K562 (cell line): ENCODE data around the gene SMCO4. TPM values are rescaled to one million over a fixed set of nuclear protein-coding genes. Genes with fewer than 3 reads are reported as not detected.

Experiments
- ATAC-seq: fragments of 200-7000 bp; cut with Tn5 transposase; 3 replicates; pipeline ENCODE4 v1.9.1; 2020; ENCODE audit warnings: moderate library complexity
- BruUV-seq: library from RNA; stranded (reverse); fragments of 400-500 nt; replicated peaks from 2 replicates; lab custom pipeline; 2021; lab: Mats Ljungman, UMichigan
- CTCF ChIA-PET: fragments of 300-600 bp; formaldehyde crosslinking; extraction: SDS; loops from one replicate; lab custom pipeline; 2021; ENCODE audit warnings: low intra/inter-chr PET ratio; lab: Yijun Ruan, JAX
- POLR2A ChIA-PET: fragments of 300-600, 350-650 bp; sonication (Branson Sonifier 250); formaldehyde crosslinking; extraction: SDS; loops from one replicate; lab custom pipeline; 2021; ENCODE audit warnings: antibody characterized with exemption, inconsistent platforms; lab: Yijun Ruan, JAX
- DNase-seq, 4 experiments: peaks; one replicate each; pipeline versions ENCODE4 v3.0.0 to v3.0.0-alpha.2; 2011 to 2018; ENCODE audit warnings: low spot score in 3 of 4, mixed read lengths in 3 of 4; ENCODE audit errors: extremely low read depth in 1 of 4
- FAIRE-seq: peaks from 2 replicates; lab custom pipeline; 2011; peaks lifted over from hg19 to GRCh38; lab: Jason Lieb, UNC
- H2AFZ ChIP-seq: 2 replicates; pipeline ENCODE4 v1.6.0; 2011; ENCODE audit warnings: low read depth, low read length, control low read depth, inconsistent platforms
- H3K27ac ChIP-seq: fragments of 200-600 bp; 3 replicates; pipeline ENCODE4 v1.8.0; 2011; ENCODE audit warnings: low read depth, mild to moderate bottlenecking, control low read depth, inconsistent platforms, low read length, moderate library complexity, mixed read lengths; ENCODE audit errors: extremely low read depth
- H3K27me3 ChIP-seq, 2 experiments: fragments of 300-600 bp in 1 of 2; 2 replicates in 1 of 2; 3 replicates in 1 of 2; pipeline versions ENCODE4 v1.6.0 to v1.8.0; 2011; ENCODE audit warnings: inconsistent platforms in 2 of 2, low read length in 2 of 2, mild to moderate bottlenecking in 1 of 2, mixed read lengths in 1 of 2, moderate library complexity in 1 of 2; ENCODE audit not compliant: control insufficient read depth in 2 of 2, insufficient read depth in 2 of 2
- H3K36me3 ChIP-seq: fragments of 300-600 bp; 3 replicates; pipeline ENCODE4 v1.8.0; 2011; ENCODE audit warnings: mild to moderate bottlenecking, low read length, inconsistent platforms; ENCODE audit not compliant: control insufficient read depth, insufficient read depth
- H3K4me1 ChIP-seq, 2 experiments: fragments of 200-600 bp in 1 of 2; replicated peaks in 1 of 2; 2 replicates in 1 of 2; 3 replicates in 1 of 2; pipeline versions ENCODE4 v1.5.1 to v1.8.0; 2011; ENCODE audit warnings: inconsistent platforms in 2 of 2, low read length in 2 of 2, mild to moderate bottlenecking in 1 of 2, mixed read lengths in 1 of 2, moderate library complexity in 1 of 2; ENCODE audit not compliant: control insufficient read depth in 2 of 2, insufficient read depth in 2 of 2
- H3K4me2 ChIP-seq: 2 replicates; pipeline ENCODE4 v1.6.1; 2011; ENCODE audit warnings: low read length, control low read depth, inconsistent platforms, mixed read lengths; ENCODE audit not compliant: insufficient read depth
- H3K4me3 ChIP-seq: fragments of 200-600 bp; sonication (generic), shearing (Covaris generic); 2 replicates; pipeline ENCODE4 v1.5.1; 2016; ENCODE audit warnings: control low read depth, inconsistent platforms
- H3K79me2 ChIP-seq: fragments of 200-600 bp; 3 replicates; pipeline ENCODE4 v1.8.0; 2011; ENCODE audit warnings: low read length, inconsistent platforms; ENCODE audit not compliant: control insufficient read depth, insufficient read depth
- H3K9ac ChIP-seq, 2 experiments: 2 replicates each; pipeline versions ENCODE4 v1.6.0 to v1.6.1; 2011; ENCODE audit warnings: low read depth in 2 of 2, low read length in 2 of 2, control low read depth in 1 of 2, inconsistent platforms in 1 of 2, mild to moderate bottlenecking in 1 of 2, mixed read lengths in 1 of 2; ENCODE audit not compliant: insufficient read depth in 1 of 2
- H3K9me1 ChIP-seq: one replicate; pipeline ENCODE4 v1.6.0; 2011; ENCODE audit warnings: inconsistent platforms, mild to moderate bottlenecking, low read length, moderate library complexity; ENCODE audit not compliant: control insufficient read depth, insufficient read depth
- H3K9me3 ChIP-seq: replicated peaks from 2 replicates; pipeline ENCODE4 v1.5.1; 2011; ENCODE audit warnings: low read depth, low read length, inconsistent platforms; ENCODE audit not compliant: control insufficient read depth, insufficient read depth
- H4K20me1 ChIP-seq: replicated peaks from 2 replicates; pipeline ENCODE4 v1.6.1; 2011; ENCODE audit warnings: low read length, inconsistent platforms, mixed read lengths; ENCODE audit not compliant: control insufficient read depth, insufficient read depth
- ATF2 ChIP-seq: sonication (generic); formaldehyde crosslinking; IDR thresholded peaks from 2 replicates; pipeline ENCODE4 v1.8.1; 2022; ENCODE audit warnings: missing genetic modification reagents
- BHLHE40 ChIP-seq: IDR thresholded peaks from 2 replicates; pipeline ENCODE4 v1.6.1; 2011; ENCODE audit warnings: low read length, improper control_type of control experiment
- C11orf30 ChIP-seq: fragments of 450-650 bp; IDR thresholded peaks from 2 replicates; pipeline ENCODE4 v1.6.1; 2016; ENCODE audit warnings: low read depth, mild to moderate bottlenecking
- CBX1 ChIP-seq: sonication (generic); IDR thresholded peaks from 2 replicates; pipeline ENCODE4 v1.6.1; 2016; ENCODE audit warnings: antibody characterized with exemption, low read depth, mild to moderate bottlenecking
- CBX5 ChIP-seq: IDR thresholded peaks from 2 replicates; pipeline ENCODE4 v1.6.1; 2014; ENCODE audit warnings: low read depth, borderline replicate concordance
- CCAR2 ChIP-seq: fragments of 200-400 bp; formaldehyde crosslinking; IDR thresholded peaks from 2 replicates; pipeline ENCODE4 v1.6.1; 2017; ENCODE audit warnings: mild to moderate bottlenecking, low read depth, low read length
- FOSL1 ChIP-seq: fragments of 200-800 bp; sonication (Bioruptor generic); conservative IDR thresholded peaks from 2 replicates; pipeline ENCODE4 v1.6.1; 2016; ENCODE audit warnings: missing genetic modification characterization, missing compliant biosample characterization
- JUND ChIP-seq, 2 experiments: IDR thresholded peaks; 2 replicates in 1 of 2; 3 replicates in 1 of 2; pipeline ENCODE4 v1.6.1; 2011; ENCODE audit warnings: borderline replicate concordance in 2 of 2, low read depth in 2 of 2, low read length in 2 of 2, improper control_type of control experiment in 1 of 2, missing biosample characterization in 1 of 2, missing genetic modification characterization in 1 of 2, missing genetic modification reagents in 1 of 2
- MAFG ChIP-seq: fragments of 450-650 bp; conservative IDR thresholded peaks from 2 replicates; pipeline ENCODE4 v1.6.1; 2016; ENCODE audit warnings: missing genetic modification characterization, missing compliant biosample characterization
- MED1 ChIP-seq: sonication (generic); formaldehyde crosslinking; IDR thresholded peaks from 2 replicates; pipeline ENCODE4 v1.8.1; 2023; ENCODE audit warnings: missing genetic modification reagents, borderline replicate concordance
- MNT ChIP-seq, 2 experiments: fragments of 450-650 bp; conservative IDR thresholded peaks; 2 replicates each; pipeline ENCODE4 v1.6.1; 2017; ENCODE audit warnings: mild to moderate bottlenecking in 2 of 2, moderate library complexity in 2 of 2
- NR2C2 ChIP-seq, 2 experiments: fragments of 200-800 bp in 1 of 2; sonication (Bioruptor generic) in 1 of 2; sonication (generic) in 1 of 2; formaldehyde crosslinking in 1 of 2; IDR thresholded peaks; 2 replicates each; pipeline versions ENCODE4 v1.6.1 to v1.8.0; 2016 to 2022; ENCODE audit warnings: mild to moderate bottlenecking in 1 of 2, missing compliant biosample characterization in 1 of 2, missing genetic modification characterization in 1 of 2, missing genetic modification reagents in 1 of 2
- OTX1 ChIP-seq: fragments of 450-650 bp; formaldehyde crosslinking; IDR thresholded peaks from 2 replicates; pipeline ENCODE4 v1.4.0; 2022; ENCODE audit warnings: mild to moderate bottlenecking
- PML ChIP-seq: IDR thresholded peaks from 2 replicates; pipeline ENCODE4 v1.6.1; 2012; ENCODE audit warnings: low read length, inconsistent platforms
- RFX7 ChIP-seq: fragments of 250-450 bp; sonication (Bioruptor Pico); IDR thresholded peaks from 2 replicates; pipeline ENCODE4 v1.5.1; 2021; ENCODE audit warnings: mild to moderate bottlenecking
- ZNF445 ChIP-seq: fragments of 250-450 bp; sonication (Bioruptor Pico); IDR thresholded peaks from 2 replicates; pipeline ENCODE4 v1.4.0; 2020; ENCODE audit warnings: low read depth, mild to moderate bottlenecking, moderate library complexity
- ZNF695 ChIP-seq: fragments of 450-650 bp; formaldehyde crosslinking; IDR thresholded peaks from 2 replicates; pipeline ENCODE4 v1.4.0; 2020; ENCODE audit warnings: mild to moderate bottlenecking, moderate library complexity
- WGBS: fragments of 100-300 bp; shearing (Covaris generic); methylation state at CpG from one replicate; pipeline ENCODE4 v1.1.6; 2016; ENCODE audit warnings: low coverage, mixed read lengths; ENCODE audit not compliant: insufficient coverage; ENCODE audit errors: missing lambda C conversion rate; 5-methylcytosine and 5-hydroxymethylcytosine counted together
- in situ Hi-C: fragments of 300-500 bp; cut with MboI; formaldehyde crosslinking; loops from 4 replicates; pipeline ENCODE4 v1.15.0; 2018; ENCODE audit warnings: inconsistent platforms, mixed read lengths
- intact Hi-C: fragments of 100-400 bp; cut with micrococcal nuclease; formaldehyde crosslinking; loops from 2 replicates; pipeline ENCODE4 v1.14.2; 2022
- polyA plus RNA-seq, 8 experiments: library from polyadenylated mRNA; depleted of rRNA in 4 of 8; stranded (reverse) in 5 of 8; unstranded in 3 of 8; fragments of >200 nt; fragmentation: Nextera tagmentation in 2 of 8; fragmentation: Illumina TruSeq in 1 of 8; extraction: Ambion mirVana in 2 of 8; extraction: Trizol in 1 of 8; gene quantifications; 2 replicates each; pipeline versions ENCODE4 v1.2.1 to v1.2.3, GENCODE V29; 2011 to 2014; ENCODE audit warnings: inconsistent platforms in 1 of 8, missing spikeins in 1 of 8
- total RNA-seq, 7 experiments: library from RNA; depleted of rRNA in 6 of 7; stranded (reverse); fragments of >200 nt in 6 of 7; fragmentation: Illumina TruSeq in 2 of 7; extraction: Trizol in 2 of 7; gene quantifications; 2 replicates each; pipeline versions ENCODE4 v1.2.1 to v1.2.3, GENCODE V29; 2011 to 2021; ENCODE audit warnings: low replicate concordance in 1 of 7

The SMCO4 gene
- total and polyA plus RNA-seq, 9 of the 15 experiments (the other 6 are each of a cell fraction or from before 2014, with no cell fraction given), result 1.8 to 27.8 (median 15.3) TPM

DNA sequence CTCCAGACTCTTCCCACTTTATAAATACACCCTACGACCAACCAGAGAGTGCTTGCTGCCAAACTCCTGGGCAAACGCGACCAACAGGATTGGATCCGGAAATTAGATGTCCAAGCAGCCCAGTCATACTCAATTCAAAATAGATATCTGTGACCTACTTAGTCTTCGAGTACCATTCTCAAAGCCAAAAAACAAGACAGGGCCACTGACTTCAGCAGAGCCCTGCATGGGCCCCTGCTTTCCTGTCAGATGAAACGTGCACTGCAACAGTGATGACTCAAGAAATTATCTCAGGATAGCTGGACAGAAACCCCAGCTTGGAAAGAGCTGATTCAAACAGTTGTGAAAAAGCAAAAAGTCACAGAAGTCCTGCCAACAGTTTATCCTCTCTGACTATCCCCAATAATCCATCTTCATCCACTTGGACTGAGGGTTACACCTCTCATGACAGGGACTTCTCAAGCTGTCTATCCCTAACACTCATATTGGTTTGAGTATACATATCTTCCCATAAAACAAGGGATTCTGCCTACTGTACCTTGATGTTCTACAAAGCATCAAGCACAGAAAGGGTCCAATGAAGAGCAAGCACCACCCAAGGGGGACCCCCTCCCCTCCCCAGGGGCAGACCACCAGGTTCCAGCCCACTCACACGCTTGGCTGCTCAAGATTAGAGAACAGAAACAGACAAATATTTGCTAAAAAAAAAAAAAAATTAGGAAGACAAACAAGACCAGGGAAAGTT lies 17.4 kb downstream of the SMCO4 start:
- FAIRE-seq (no peak), ATAC-seq (peak; percentile 55), DNase-seq (peak in 2 of 4 experiments; percentile 27 to 36)
- peaks cover 0 to 14% of the 10 kb centered on the region in 2 experiments; a peak in 3 of 5 replicates for H3K4me1 ChIP-seq
- intact Hi-C loops, result no loop called here
- no peaks in the 10 kb centered on the region; the same call in 2 of the 3 replicates for H3K36me3 ChIP-seq
- CTCF ChIA-PET, result no interaction called here
- no peak overlapping the region for H3K4me3 ChIP-seq
- H3K79me2 ChIP-seq, result no peaks in the 10 kb centered on the region
- in situ Hi-C loops, result no loop called here
- H3K4me2 ChIP-seq, result no peak overlapping the region
- no peak overlapping the region for H3K27ac ChIP-seq
- H2AFZ ChIP-seq, result no peak overlapping the region
- BruUV-seq, result no TSS peak
- H3K9me1 ChIP-seq, result no peaks in the 10 kb centered on the region
- H3K9ac ChIP-seq, result no peak overlapping the region
- H3K9me3 ChIP-seq, result no peaks in the 10 kb centered on the region
- H3K27me3 ChIP-seq, result no peaks in the 10 kb centered on the region
- no peaks in the 10 kb centered on the region; the same call in 1 of the 2 replicates for H4K20me1 ChIP-seq
- 33% methylated on average over 7 of the region's 7 CpGs for WGBS
- POLR2A ChIA-PET, result interaction anchor here (0.7 to 1.4 kb wide), 3 partner anchors 9 to 16 kb away, joined by 4 to 5 read pairs (median 4); no protein-coding TSS in a partner anchor
- TF ChIP-seq CCAR2, result no peak
- TF ChIP-seq CBX1, result no peak
- TF ChIP-seq ZNF445 (CRISPR knock-in tag), result no peak
- peak; percentile 81 for TF ChIP-seq FOSL1 (tag)
- TF ChIP-seq BHLHE40, result peak; percentile 88
- TF ChIP-seq PML, result no peak
- 0 out of 2 replicates have a peak, but pooled peaks have one; percentile 17 for TF ChIP-seq MAFG
- no peak for TF ChIP-seq OTX1
- no peak for TF ChIP-seq MED1 (CRISPR knock-in tag)
- no peak for TF ChIP-seq CBX5
- TF ChIP-seq MNT (conservative IDR thresholded peaks at IDR 0.05), result 0 out of 4 replicates have a peak, but pooled peaks of 1 of the 2 experiments have one; percentile 22
- no peak for TF ChIP-seq RFX7 (CRISPR knock-in tag)
- TF ChIP-seq ZNF695, result no peak
- TF ChIP-seq C11orf30, result peak; percentile 8; the same call in 1 of the 2 replicates
- no peak for TF ChIP-seq ATF2
- TF ChIP-seq JUND (IDR thresholded peaks at IDR 0.05; ENCODE audit: borderline replicate concordance, low read depth, low read length), result 0 out of 2 replicates have a peak, but pooled peaks have one; percentile 11
- peak; percentile 36; the same call in 1 of the 3 replicates for TF ChIP-seq JUND (tag; IDR thresholded peaks at IDR 0.05; ENCODE audit: borderline replicate concordance, low read depth, low read length)
- no peak for TF ChIP-seq NR2C2 (CRISPR knock-in tag; IDR thresholded peaks at IDR 0.05)
- no peak for TF ChIP-seq NR2C2 (tag; IDR thresholded peaks at IDR 0.05)
